ENCODE results near the gene NCK1.

- TF ChIP-seq, protein P1, sequence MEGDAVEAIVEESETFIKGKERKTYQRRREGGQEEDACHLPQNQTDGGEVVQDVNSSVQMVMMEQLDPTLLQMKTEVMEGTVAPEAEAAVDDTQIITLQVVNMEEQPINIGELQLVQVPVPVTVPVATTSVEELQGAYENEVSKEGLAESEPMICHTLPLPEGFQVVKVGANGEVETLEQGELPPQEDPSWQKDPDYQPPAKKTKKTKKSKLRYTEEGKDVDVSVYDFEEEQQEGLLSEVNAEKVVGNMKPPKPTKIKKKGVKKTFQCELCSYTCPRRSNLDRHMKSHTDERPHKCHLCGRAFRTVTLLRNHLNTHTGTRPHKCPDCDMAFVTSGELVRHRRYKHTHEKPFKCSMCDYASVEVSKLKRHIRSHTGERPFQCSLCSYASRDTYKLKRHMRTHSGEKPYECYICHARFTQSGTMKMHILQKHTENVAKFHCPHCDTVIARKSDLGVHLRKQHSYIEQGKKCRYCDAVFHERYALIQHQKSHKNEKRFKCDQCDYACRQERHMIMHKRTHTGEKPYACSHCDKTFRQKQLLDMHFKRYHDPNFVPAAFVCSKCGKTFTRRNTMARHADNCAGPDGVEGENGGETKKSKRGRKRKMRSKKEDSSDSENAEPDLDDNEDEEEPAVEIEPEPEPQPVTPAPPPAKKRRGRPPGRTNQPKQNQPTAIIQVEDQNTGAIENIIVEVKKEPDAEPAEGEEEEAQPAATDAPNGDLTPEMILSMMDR (IDR thresholded peaks at IDR 0.05 in 2 of 3, conservative IDR thresholded peaks at IDR 0.05 in 1 of 3; ENCODE audit: borderline replicate concordance in 1 of 3, insufficient read depth in 1 of 3, low read depth in 2 of 3, low read length in 2 of 3): peak in 2 of 3 experiments; percentile 12 to 17; a peak in 3 of 6 replicates
- TF ChIP-seq EZH2 (IDR thresholded peaks at IDR 0.05) (no peak), SIN3A (IDR thresholded peaks at IDR 0.05; ENCODE audit: low read depth) (peak; percentile 98), YY1 (IDR thresholded peaks at IDR 0.05; ENCODE audit: extremely low read depth, insufficient replicate concordance, low read depth, low read length) (peak; percentile 60)
Measured at GRCh38 chr3:136861890-136862616, at the start of gene NCK1.
